ENCODE results near the gene SLC25A25.

SLC25A25 gene

DNA sequence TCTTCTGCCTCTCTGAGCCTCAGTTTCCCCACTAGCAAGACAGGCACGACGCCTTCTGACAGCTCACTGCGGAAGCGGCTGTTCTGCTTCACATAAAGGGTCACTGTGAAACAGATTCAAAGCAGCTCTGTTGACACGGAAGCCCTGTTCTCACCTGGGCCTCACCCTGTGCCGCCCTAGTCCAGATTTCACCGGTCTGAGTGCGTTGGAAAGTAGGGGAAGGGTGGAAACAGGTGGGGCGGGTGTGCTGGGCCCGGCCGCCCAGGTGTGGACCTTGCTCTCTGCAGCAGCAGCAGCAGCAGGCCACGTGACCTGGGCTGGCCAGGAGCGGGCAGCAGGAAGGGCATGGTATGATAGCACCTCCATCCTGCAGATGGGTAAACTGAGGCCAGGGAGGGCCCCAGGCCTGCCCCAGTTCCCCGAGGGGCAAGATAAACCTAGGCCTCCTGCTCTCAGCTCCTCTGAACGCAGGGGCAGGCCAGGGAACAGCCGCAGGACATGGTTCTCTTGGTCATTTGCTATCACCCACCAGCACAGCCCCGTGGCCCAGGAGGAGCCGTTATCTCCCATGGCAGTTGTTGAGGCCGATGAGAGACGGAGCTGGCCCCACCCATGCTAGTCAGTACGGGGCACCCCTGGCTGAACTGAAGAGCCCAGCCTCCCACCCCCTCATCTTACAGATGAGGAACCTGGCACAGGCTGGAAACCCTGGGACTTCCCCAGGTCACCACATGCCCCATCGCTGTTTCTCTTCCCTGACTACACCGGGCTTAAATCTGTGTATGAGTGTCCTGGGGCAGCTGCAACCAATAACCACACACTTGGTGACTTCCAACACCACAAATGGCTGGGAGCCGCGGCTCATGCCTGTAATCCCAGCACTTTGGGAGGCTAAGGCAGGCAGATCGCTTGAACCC, 47.4 kb downstream of the SLC25A25 start:
- DNase-seq, result no peak

DNA sequence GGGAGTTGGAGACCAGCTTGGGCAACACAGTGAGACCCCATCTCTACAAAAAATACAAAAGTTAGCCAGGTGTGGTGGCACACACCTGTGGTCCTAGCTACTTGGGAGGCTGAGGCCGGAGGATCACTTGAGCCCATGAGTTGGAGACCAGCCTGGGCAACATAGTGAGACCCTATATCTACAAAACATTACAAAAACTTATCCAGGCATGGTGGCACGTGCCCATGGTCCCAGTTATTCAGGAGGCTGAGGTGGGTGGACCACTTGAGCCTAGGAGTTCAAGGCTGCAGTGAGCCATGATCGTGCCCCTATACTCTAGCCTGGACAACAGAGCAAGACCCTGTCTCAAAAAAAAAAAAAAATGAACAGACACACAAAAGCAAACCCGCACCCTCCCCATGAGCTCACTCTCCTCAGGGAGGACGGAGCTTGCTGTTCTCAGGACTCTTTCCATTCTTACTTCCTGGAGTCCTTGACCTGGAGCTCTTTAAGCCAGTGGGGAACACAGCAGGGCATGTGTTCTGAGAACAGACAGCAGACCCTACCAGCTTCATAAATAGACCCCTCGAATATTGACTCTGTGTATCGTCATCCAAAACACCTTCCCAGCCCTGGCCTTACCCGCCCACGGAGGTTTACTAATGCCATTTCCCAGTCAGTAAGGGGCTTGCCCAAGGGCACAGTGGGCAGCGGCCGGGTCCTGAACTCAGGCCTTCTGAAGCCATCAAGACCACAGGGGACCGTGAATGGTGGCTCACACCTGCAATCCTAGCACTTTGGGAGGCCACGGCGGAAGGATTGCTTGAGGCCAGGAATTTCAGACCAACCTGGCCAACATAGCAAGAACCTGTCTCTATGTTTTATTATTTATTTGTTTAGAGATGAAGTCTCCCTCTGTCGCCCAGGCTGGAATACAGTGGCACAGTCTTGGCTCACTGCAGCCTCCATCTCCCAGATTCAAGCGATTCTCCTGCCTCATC, 48.4 kb downstream of the SLC25A25 start:
- no peak for DNase-seq

DNA sequence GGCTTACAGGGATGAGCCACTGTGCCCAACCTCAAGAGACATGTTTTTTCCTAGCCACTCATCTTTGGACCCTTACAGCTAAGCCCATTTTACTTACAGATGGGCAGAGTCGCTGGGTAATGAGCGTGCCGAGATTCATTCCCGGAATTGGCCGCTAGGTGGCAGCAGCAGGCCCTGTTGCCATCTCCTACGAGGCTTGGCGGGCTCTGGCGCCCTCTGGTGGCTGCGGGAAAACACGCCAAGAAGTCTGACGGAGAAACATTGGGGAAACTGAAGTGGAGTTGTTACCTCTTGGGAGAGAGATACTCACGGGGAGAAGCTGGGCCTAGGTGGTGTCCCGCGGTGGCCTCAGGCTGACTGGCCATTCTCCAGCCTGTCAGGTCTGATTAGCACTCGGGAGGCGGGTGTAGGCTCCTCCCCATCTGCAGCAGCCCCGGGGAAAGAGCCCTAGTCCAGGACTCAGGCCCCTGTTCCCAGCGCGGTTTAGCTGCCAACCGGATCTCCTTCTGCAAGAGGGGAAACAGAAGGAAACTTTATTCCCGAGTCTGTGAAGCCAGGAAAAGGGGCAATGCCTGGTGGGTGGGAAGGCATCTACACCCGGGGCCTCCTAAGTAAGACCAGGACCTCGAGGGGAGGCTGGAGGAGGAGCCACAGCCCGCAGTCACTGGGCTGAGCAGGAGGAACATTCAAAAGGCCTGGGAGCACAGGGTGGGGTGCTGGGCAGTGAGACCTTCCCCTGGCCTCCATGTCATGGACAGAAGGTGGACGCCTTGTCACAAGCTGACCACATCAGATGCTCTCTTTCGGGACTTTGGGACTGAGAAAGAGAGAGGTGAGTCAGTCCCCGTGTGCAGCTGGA, 49.8 kb downstream of the SLC25A25 start:
- peak; percentile 97 for DNase-seq

DNA sequence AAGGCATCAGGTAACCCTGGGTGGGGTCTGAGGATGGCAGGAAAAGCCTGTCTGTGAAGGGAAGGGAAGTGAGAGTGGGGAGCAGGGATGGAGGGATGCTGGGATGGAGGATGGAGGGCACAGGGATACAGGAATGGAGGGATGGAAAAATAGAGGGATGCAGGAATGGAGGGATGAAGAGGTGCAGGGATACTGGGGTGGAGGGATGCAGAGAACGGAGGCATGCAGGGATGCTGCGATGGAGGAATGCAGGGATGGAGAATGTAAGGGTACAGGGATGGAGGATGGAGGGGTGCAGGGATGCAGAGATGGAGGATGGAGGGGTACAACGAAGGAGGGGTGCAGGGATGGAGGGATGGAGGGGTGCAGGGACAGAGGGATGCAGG, 50.4 kb downstream of the SLC25A25 start:
- no peak for DNase-seq

DNA sequence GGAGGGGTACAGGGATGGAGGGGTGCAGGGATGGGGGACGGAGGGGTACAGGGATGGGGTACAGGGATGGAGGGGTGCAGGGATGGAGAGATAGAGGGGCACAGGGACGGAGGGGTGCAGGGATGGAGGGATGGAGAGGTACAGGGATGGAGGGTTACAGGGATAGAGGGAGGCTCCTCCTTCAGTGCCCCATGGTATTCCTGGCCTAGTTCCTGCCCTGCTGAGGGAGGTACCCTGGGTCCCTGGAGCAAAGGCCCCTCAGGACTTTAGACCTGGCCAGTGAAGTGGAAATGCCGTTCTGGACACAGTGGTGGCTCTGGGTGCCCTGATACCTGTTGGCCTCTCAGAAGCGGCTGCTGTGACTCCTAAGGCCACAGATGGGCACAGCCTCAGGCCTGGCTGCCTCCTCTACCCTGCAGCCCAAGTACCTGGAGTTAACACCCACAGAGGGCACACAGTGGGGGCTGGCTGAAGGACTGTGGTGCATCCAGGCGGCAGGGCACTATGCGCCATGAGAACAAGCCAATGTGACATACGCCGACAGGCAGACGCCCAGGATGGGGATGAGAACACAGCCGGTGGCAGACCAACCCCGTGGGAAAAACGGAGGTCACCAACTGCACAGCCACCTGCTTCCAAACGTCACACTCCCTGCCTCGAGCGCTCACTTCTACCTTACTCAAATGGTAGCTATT, 51.1 kb downstream of the SLC25A25 start:
- no peak for DNase-seq

DNA sequence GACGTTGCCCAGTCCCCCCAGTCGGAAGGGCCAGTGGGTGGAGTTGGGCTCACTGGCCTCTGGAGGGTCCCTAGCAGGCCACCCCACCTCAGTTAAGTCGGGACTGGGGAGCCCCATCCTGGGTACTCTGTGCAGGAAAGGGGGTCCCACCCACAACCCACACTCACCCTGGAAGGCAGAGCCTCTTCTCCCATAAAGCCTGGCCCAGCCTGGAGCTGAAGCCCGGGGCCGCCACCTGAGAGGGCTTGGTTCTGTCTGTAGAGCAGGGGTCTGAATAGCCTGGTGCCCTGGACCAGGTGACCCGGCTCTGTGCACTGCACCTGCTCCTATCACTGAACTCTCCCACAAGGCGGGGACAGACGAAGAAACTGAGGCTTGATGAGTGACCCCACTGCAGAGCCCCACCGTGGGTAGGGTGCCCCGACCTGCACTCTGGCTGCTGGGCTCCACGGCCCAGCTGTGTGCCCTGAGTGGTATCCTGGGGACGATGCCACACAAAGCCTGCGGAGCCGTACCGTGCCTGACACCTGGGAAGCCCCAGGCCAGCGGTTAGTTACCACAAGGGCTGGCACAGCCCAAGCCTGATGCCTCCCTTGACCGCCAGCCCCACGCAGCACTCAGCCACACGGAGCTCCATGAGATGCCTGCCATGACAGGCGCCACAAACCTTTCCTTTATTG, 52.2 kb downstream of the SLC25A25 start:
- no peak for DNase-seq

DNA sequence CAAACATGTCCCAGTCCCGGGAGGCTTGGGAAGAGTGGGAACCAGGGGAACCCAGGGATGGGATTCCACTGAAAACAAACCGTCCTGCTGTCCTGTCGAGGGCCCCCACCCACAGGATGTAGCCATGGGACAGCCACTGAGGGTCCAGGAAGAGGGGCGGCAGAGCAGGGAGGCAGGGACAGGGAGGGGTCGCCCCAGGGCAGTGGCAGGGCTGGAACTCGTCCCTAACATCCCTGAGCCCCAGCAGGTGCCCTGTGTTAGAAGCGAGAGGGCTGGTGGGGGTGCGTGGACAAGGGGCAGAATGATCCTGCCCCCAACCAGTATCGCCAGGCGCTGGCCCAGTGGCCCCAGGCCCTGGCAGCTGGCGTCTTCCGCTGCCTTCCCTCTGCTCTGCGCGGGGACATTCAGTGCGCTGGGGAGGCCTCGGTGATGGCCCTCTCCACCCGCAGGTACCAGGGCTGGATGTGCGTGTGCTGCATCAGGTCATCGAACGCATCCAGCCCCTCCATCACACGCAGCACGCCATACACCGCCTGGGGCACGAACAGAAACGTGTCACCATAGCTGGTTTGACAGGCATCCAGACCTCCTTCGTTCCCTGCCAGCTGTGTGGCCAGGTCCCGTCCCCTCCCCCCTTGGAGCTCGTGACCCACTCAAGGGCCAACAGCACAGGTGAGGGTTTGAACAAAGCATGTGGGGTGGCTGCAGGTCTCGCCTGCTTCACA, 52.9 kb downstream of the SLC25A25 start:
- no peak for DNase-seq

DNA sequence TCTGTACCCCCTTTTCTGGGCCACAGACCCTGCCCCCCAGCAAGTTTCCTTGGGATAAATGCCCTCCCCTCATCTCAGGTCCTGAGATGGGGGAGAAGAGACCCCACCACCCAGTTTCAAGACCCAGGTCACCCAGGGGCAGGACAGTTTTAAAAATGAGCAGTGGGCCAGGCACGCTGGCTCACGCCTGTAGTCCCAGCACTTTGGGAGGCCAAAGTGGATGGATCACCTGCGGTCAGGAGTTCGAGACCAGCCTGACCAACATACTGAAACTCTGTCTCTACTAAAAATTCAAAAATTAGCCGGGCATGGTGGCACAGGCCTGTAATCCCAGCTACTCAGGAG, 53.4 kb downstream of the SLC25A25 start:
- DNase-seq, result no peak

DNA sequence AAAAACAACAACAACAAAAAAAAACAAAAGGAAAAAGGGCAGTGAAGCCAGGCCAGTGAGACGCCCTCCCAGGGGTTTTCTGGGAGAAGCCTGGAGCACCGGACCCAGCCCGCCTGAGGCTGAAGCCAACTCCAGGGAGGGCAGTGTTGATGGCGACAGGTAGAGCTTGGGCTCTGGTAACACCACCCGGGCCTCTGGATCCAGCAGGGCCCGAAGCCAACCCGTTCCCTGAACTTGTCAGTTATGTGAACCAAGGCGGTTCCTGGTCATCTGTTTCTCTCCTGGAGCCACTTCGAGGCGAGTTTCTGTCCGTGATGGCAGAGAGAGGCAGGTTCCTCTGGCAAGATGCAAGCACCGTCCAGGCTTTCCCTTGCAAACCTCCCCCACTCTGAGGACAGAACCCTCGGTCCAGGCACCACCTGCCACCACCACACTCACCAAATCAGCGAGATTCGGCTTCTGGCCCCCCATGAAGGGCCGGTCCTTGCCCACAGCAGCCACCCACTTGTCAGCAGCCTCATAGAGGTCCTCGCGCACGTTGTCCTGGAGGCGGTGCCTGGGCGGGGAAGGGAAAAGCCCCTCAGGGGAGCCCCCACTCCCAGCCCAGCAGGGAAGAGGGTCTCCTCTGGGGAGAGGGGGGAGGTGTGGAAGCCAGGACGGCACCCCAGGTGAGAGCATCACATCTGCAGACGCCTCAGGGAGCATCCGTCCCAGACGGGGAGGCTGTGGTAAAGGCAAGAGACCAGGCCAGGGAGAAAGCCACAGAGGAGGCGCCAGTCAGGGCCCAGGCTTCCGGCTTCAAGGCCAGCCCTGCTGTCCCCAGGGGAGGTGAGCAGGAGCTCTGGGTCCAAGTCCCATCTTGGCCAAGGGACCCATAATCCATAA, 54.1 kb downstream of the SLC25A25 start:
- DNase-seq, result no peak

DNA sequence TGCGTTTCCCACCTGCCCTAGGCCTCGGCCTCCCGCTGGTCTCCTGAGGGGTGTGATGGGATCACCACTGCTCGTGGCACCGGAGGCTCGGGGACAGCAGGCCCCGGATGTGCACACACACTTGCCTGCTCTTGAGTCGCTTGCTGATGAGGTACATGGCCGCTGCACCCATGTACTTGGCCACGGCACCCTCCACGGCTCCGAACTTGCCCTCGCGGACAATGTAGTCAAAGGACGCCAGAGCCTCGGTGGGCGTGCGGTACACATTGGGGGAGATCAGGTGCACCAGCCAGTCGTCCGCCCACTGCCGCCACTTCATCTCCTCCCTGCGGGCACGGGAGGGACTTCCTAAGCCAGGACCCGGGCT, 54.8 kb downstream of the SLC25A25 start:
- no peak for DNase-seq

DNA sequence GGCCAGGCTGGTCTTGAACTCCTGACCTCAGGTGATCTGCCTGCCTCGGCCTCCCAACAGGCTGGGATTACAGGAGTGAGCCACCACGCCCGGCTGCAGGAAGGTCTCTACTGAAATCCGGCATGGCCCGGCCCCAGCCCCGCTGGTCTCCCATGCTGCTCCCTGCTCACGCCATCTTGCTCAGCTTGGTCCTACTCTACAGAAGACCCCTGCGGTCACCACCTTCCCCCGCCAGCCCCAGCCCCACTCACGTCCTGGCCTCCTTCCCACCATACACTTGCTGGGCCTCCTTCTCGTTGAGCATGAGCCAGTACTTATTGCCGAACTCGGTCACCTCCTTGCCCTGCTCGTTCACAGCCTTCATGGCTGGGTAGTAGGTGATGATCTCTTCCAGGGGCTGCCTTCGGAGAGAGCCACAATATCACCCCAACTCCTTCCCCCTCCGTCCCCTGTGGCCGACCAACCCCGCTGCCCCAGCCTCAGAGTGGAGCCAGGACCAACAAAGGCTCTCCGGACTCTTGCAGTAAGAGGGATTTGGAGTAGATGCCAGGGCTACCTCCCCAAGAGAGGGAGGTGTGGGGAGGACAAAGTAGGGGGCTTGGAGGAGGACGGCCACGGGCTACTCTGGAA, 55.5 kb downstream of the SLC25A25 start:
- no peak for DNase-seq

DNA sequence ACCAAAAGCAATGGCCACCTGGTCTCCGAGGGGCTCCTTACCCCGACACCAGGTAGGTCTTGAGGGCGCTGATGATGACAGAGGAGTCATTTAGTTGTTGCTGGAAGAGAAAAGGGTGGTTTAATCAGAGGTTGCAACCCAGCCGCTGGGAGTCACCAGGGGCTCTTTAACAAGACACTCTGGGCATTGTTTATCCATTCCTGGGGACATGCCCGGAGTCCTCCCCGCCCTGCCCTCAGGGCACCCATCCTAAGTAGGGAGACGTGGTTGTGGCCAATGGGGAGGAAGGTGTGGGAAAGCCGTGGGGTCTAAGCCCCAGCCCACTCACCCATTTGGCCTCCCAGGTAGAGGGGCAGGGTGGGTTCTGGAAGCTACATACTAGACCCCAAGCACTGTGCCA, 56.4 kb downstream of the SLC25A25 start:
- no peak for DNase-seq

DNA sequence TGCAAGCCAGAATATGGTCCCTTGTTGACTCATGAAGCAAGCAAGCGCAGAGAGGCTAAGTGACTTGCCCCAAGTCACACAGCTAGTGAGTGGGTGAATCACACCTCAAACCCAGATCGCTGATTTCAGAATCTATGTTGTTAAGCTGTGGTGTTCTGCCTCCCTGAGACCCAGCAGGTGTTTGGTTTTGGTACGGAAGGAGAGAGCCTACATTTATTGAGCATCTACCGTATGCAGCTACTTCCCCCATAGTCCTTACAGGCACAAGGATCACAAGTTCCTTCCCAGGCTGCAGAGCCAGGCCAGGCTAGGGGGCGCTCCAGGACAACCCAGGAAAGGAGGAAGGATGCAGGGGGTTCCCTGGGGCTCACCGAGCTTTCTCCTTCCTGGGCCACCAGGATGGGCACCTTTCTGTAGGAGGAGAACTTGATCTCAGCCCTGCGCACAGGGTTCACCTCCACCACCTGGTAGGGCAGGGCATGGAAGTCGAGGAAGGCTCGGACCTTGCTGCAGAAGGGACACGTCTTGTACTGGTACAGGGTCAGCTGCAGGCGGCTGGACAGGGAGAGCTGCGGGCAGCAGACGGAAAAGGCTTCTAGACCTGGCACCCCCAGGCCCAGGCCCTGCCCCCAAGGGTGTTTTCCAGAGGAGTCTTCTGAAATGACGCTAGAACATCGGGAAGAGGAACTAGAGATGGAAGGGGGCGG, 57.0 kb downstream of the SLC25A25 start:
- DNase-seq, result no peak

DNA sequence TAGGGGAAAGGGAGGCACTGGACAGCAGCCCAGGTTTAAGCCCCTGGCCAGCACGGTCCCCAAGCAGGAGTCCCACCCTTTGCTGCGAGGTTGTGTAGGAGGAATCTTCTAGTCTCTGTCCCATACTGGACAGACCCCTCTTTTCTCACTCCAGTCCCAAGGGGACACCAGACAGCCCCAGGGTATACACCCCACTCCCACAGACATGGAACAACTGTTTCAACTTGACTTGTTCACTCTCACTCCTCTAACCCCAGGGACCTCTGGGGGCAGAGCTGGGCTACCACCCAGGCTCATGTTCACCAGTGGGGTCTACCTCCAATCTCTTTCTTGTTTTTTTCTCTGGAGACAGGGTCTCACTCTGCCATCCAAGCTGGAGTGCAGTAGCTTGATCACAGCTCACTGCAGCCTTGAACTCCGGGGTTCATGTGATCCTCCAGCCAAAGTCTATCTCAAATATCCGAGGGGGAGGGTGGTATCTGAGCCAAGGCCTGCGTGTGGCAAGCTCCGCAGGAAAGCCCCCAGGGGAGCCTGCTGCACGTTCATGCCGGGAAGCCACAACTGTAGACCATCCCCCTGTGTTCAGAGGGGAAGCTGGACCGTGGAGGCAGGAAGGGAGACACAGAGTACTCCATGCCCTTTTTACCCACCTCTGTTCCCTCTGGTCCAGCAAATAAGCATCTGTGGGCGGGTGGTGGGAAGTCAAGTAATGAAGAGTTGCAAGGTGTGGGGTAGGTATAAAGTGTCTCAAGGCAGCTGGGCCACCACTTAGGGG, 57.7 kb downstream of the SLC25A25 start:
- DNase-seq, result no peak

DNA sequence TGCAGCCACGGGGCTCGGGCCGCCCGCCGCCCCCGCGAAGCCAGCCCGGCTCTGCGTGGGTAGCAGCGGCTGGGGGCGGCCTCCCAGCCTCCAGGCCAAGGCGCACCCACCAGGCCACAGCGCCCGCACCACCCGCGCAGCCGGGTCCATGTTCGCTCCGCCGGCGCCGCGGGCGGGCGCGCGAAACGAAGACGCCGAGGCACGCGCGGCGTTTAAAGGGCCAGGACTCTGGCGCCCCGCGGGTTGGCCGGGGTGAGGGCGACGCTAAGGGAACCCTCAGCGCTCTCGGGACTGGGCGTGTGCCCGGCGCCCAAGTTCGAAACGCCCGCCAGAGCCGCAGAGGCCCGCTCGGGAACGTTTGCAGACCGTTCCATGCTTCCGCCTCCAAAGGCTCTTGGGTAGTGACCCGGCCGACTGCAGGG, 59.5 kb downstream of the SLC25A25 start, which contains the start of gene PTGES2:
PTGES2 (minus strand) TSS at position 162 of the 422 bp plus-strand sequence; CDS start at position 150, 12 bp downstream.
- peak; percentile 71 for DNase-seq

DNA sequence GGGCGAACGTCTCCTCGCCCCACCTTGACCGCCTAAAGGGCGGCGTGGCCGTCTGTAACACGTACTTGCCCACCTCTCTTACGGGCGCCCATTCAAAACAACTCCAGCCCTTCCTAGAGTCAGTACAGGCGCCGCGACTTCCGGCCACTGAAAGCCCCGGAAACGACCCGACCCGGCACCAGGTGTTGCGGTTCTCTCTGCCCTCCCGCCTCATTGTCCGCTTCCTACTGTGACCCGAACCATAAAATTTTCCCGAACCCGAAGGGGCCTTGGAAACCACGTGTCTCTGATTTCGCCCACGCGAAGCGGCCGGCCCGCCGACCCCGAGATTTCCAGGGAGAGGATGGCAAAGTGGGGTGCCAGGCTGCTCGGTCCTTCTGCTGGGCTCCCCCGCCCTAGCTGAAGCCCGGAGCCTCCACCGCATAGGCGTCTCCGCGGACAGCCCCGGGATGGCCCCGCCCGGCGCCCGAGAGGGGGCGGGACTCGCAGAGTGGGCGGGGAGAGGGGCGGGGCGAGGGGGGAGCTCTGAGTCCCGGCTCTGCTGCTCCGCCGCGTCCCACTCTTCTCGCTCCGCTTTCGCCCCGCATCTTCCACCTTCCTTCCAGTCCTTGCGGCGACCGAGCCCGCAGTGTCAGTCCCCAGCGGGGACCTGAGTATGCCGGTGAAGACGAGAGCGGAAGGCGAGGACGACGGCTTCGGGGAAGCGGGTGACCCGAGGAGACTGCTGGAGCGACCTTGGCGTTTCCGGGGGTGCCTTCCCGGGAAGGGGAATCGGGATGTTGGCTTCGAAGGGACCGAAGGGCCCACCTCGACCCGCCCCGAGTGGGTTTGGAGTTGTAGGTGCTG, 60.2 kb downstream of the SLC25A25 start:
- peak; percentile 80 for DNase-seq
